HG02852 (cell line): ENCODE results near the gene POLE.

ENCODE experiments used
- ATAC-seq: cut with Tn5 transposase; IDR thresholded peaks from one replicate; pipeline ENCODE4 v1.9.1; 2021; ENCODE audit warnings: mild to moderate bottlenecking, moderate library complexity; ENCODE audit not compliant: unreplicated experiment

The POLE gene

GRCh38 chr12:132658149-132658894 lies 28.8 kb downstream of the POLE start:
- no peak for ATAC-seq

- ATAC-seq, result no peak
Observed at GRCh38 chr12:132657004-132657727, 30.0 kb downstream of the POLE start.

- no peak for ATAC-seq
Observed at GRCh38 chr12:132653567-132654290, 33.4 kb downstream of the POLE start.

- ATAC-seq, result no peak
Observed at GRCh38 chr12:132651444-132652100, 35.6 kb downstream of the POLE start.

- ATAC-seq, result no peak
Observed at GRCh38 chr12:132649226-132649945, 37.8 kb downstream of the POLE start.

- no peak for ATAC-seq
Observed at GRCh38 chr12:132648616-132649225, 38.4 kb downstream of the POLE start.

GRCh38 chr12:132647858-132648257 lies 39.3 kb downstream of the POLE start:
- no peak for ATAC-seq

- no peak for ATAC-seq
Observed at GRCh38 chr12:132646850-132647249, 40.3 kb downstream of the POLE start.

- no peak for ATAC-seq
Observed at GRCh38 chr12:132642846-132643835, 44.0 kb downstream of the POLE start.

GRCh38 chr12:132641811-132642650 lies 45.1 kb downstream of the POLE start:
- no peak for ATAC-seq

GRCh38 chr12:132640936-132641335 lies 46.2 kb downstream of the POLE start:
- no peak for ATAC-seq

- ATAC-seq, result no peak
Observed at GRCh38 chr12:132639956-132640520, 47.1 kb downstream of the POLE start.

GRCh38 chr12:132638541-132639408 lies 48.4 kb downstream of the POLE start:
- ATAC-seq, result no peak

GRCh38 chr12:132637811-132638210 lies 49.3 kb downstream of the POLE start:
- ATAC-seq, result no peak

GRCh38 chr12:132635076-132635955 lies 51.8 kb downstream of the POLE start:
- ATAC-seq, result no peak
